HepG2 (cell line): ENCODE data around the gene ANAPC2. TPM values are rescaled to one million over a fixed set of nuclear protein-coding genes. Genes with fewer than 3 reads are reported as not detected.

Experiments
- ATAC-seq: fragments of 200-7000 bp; cut with Tn5 transposase; 3 replicates; pipeline ENCODE4 v1.9.1; 2020; ENCODE audit warnings: mild to moderate bottlenecking, moderate library complexity
- BruUV-seq: library from RNA; stranded (reverse); fragments of 400-500 nt; replicated peaks from 2 replicates; lab custom pipeline; 2021; lab: Mats Ljungman, UMichigan
- CTCF ChIA-PET: fragments of 300-600 bp; formaldehyde crosslinking; extraction: SDS; loops from one replicate; lab custom pipeline; 2021; ENCODE audit warnings: low total read pairs, inconsistent platforms, low intra/inter-chr PET ratio; lab: Yijun Ruan, JAX
- POLR2A ChIA-PET: fragments of 350-600 bp; sonication (Branson Sonifier 250); formaldehyde crosslinking; loops from one replicate; lab custom pipeline; 2020; ENCODE audit warnings: antibody characterized with exemption, inconsistent platforms; lab: Yijun Ruan, JAX
- DNase-seq: peaks from one replicate; pipeline ENCODE4 v3.0.0-alpha.2; 2015; ENCODE audit warnings: low spot score
- FAIRE-seq: peaks from 3 replicates; lab custom pipeline; 2011; peaks lifted over from hg19 to GRCh38; lab: Jason Lieb, UNC
- H2AFZ ChIP-seq: one replicate; pipeline ENCODE4 v1.6.1; 2011; ENCODE audit warnings: low read length, inconsistent platforms
- H3K27ac ChIP-seq: fragments of 300-600 bp; 3 replicates; pipeline ENCODE4 v1.8.0; 2011; ENCODE audit warnings: mixed run types, mild to moderate bottlenecking, mixed read lengths, low read length, inconsistent platforms; ENCODE audit not compliant: insufficient read depth; ENCODE audit errors: extremely low read length
- H3K27me3 ChIP-seq, 2 experiments: fragments of 200-600 bp in 1 of 2; 2 replicates in 1 of 2; 3 replicates in 1 of 2; pipeline versions ENCODE4 v1.6.0 to v1.8.0; 2011; ENCODE audit warnings: low read length in 2 of 2, mild to moderate bottlenecking in 2 of 2, moderate library complexity in 2 of 2, inconsistent platforms in 1 of 2; ENCODE audit not compliant: insufficient read depth in 2 of 2, control insufficient read depth in 1 of 2
- H3K36me3 ChIP-seq, 2 experiments: fragments of 200-600 bp in 1 of 2; replicated peaks in 1 of 2; 2 replicates in 1 of 2; 3 replicates in 1 of 2; pipeline versions ENCODE4 v1.5.1 to v1.8.0; 2011; ENCODE audit warnings: low read length in 2 of 2, inconsistent platforms in 1 of 2; ENCODE audit not compliant: insufficient read depth in 2 of 2, control insufficient read depth in 1 of 2
- H3K4me1 ChIP-seq: 2 replicates; pipeline ENCODE4 v1.5.1; 2012; ENCODE audit warnings: low read length, inconsistent platforms; ENCODE audit not compliant: insufficient read depth
- H3K4me2 ChIP-seq: 2 replicates; pipeline ENCODE4 v1.6.0; 2011; ENCODE audit warnings: low read depth, low read length, inconsistent platforms
- H3K4me3 ChIP-seq, 3 experiments: fragments of 200-600 bp in 1 of 3; sonication (generic), shearing (Covaris generic) in 1 of 3; replicated peaks in 1 of 3; 2 replicates each; pipeline ENCODE4 v1.5.1; 2011 to 2016; ENCODE audit warnings: low read length in 3 of 3, inconsistent platforms in 2 of 3, low read depth in 2 of 3, mild to moderate bottlenecking in 2 of 3, control low read depth in 1 of 3, mixed read lengths in 1 of 3; ENCODE audit not compliant: insufficient read depth in 1 of 3
- H3K79me2 ChIP-seq: one replicate; pipeline ENCODE4 v1.6.1; 2011; ENCODE audit warnings: low read length, inconsistent platforms; ENCODE audit not compliant: insufficient read depth
- H3K9ac ChIP-seq: 2 replicates; pipeline ENCODE4 v1.6.0; 2011; ENCODE audit warnings: mild to moderate bottlenecking, low read depth, low read length, inconsistent platforms; ENCODE audit not compliant: insufficient read depth
- H3K9me3 ChIP-seq: 2 replicates; pipeline ENCODE4 v1.5.1; 2012; ENCODE audit warnings: mild to moderate bottlenecking, low read length
- H4K20me1 ChIP-seq: 2 replicates; pipeline ENCODE4 v1.6.0; 2011; ENCODE audit warnings: inconsistent platforms, mild to moderate bottlenecking, low read length, moderate library complexity; ENCODE audit not compliant: insufficient read depth
- CTCF ChIP-seq: sonication (generic); formaldehyde crosslinking; IDR thresholded peaks from 2 replicates; pipeline ENCODE4 v1.5.0; 2020; ENCODE audit warnings: mild to moderate bottlenecking, missing genetic modification reagents, moderate library complexity
- HNRNPL ChIP-seq: fragments of 200-400 bp; formaldehyde crosslinking; IDR thresholded peaks from 2 replicates; pipeline ENCODE4 v1.6.1; 2017; ENCODE audit warnings: mild to moderate bottlenecking, low read depth, low read length
- NFAT5 ChIP-seq: sonication (generic); formaldehyde crosslinking; IDR thresholded peaks from 2 replicates; pipeline ENCODE4 v1.4.0; 2020; ENCODE audit warnings: missing genetic modification reagents
- SRSF1 ChIP-seq: fragments of 200-400 bp; formaldehyde crosslinking; optimal IDR thresholded peaks from 2 replicates; pipeline ENCODE3; 2017; ENCODE audit warnings: mild to moderate bottlenecking, low read depth, low read length, moderate library complexity
- STAG1 ChIP-seq: sonication (generic); formaldehyde crosslinking; IDR thresholded peaks from 2 replicates; pipeline ENCODE4 v1.4.0; 2020; ENCODE audit warnings: missing genetic modification reagents
- ZBTB4 ChIP-seq: sonication (generic); formaldehyde crosslinking; IDR thresholded peaks from 2 replicates; pipeline ENCODE4 v1.4.0; 2020; ENCODE audit warnings: missing genetic modification reagents, mild to moderate bottlenecking, borderline replicate concordance
- ZNF687 ChIP-seq: sonication (generic); formaldehyde crosslinking; IDR thresholded peaks from 2 replicates; pipeline ENCODE4 v1.5.1; 2020; ENCODE audit warnings: mild to moderate bottlenecking, missing genetic modification reagents, moderate library complexity
- WGBS: methylation state at CpG from one replicate; pipeline ENCODE4 v1.1.6; 2017; ENCODE audit warnings: low lambda C conversion rate; 5-methylcytosine and 5-hydroxymethylcytosine counted together
- in situ Hi-C: cut with HindIII; loops from 2 replicates; pipeline ENCODE4 v1.10.0; 2017; ENCODE audit warnings: low pct_unique_long_range_greater_than_20kb; ENCODE audit not compliant: extremely low pct_ligation_motif_present
- intact Hi-C: fragments of 100-400 bp; cut with micrococcal nuclease; formaldehyde crosslinking; loops from one replicate; pipeline ENCODE4 v1.10.0; 2022; ENCODE audit not compliant: unreplicated experiment
- polyA plus RNA-seq, 8 experiments: library from polyadenylated mRNA; depleted of rRNA in 3 of 8; stranded (reverse) in 7 of 8; unstranded in 1 of 8; fragments of >200 nt; fragmentation: Illumina TruSeq in 4 of 8; extraction: Trizol in 4 of 8; gene quantifications; 2 replicates each; pipeline versions ENCODE4 v1.2.1 to v1.2.3, GENCODE V29; 2011 to 2016; ENCODE audit warnings: low read depth in 4 of 8, missing spikeins in 1 of 8, mixed read lengths in 1 of 8; ENCODE audit not compliant: insufficient read depth in 1 of 8
- total RNA-seq, 5 experiments: library from RNA; depleted of rRNA; stranded (reverse); fragments of >200 nt; fragmentation: Illumina TruSeq; extraction: Trizol; gene quantifications; 2 replicates each; pipeline ENCODE4 v1.2.3, GENCODE V29; 2016; ENCODE audit warnings: low read depth in 1 of 5

ANAPC2 gene
- total and polyA plus RNA-seq, 2 of the 13 experiments (the other 11 are each of a cell fraction or from before 2014, with no cell fraction given), result 12.3 to 15.4 TPM

GRCh38 chr9:137213160-137214060 is 25.1 kb upstream of the ANAPC2 start:
- Histone ChIP-seq H2AFZ (no peak overlapping the region), H3K27me3 (no peaks in the 10 kb centered on the region), H3K79me2 (peaks cover under 1% of the 10 kb centered on the region), H3K9ac (no peak overlapping the region), H3K4me1 (peaks cover 16% of the 10 kb centered on the region), H3K4me2 (no peak overlapping the region), H4K20me1 (no peaks in the 10 kb centered on the region), H3K27ac (no peak overlapping the region), H3K9me3 (no peaks in the 10 kb centered on the region), H3K36me3 (no peaks in the 10 kb centered on the region; a peak in 1 of 5 replicates), H3K4me3 (no peak overlapping the region)
- no peak for ATAC-seq
- intact Hi-C loops (no loop called here), in situ Hi-C loops (no loop called here)
- BruUV-seq, result no TSS peak
- POLR2A ChIA-PET, result no interaction called here
- CTCF ChIA-PET, result no interaction called here
- no peak for DNase-seq
- FAIRE-seq, result no peak
- 95% methylated on average over 28 of the region's 49 CpGs for WGBS
- TF ChIP-seq HNRNPL (0 out of 2 replicates have a peak, but pooled peaks have one; percentile 61), NFAT5 (CRISPR knock-in tag) (no peak), SRSF1 (no peak), ZNF687 (CRISPR knock-in tag) (peak; percentile 30), CTCF (CRISPR knock-in tag) (peak; percentile 60), ZBTB4 (CRISPR knock-in tag) (0 out of 2 replicates have a peak, but pooled peaks have one; percentile 49), STAG1 (CRISPR knock-in tag) (peak; percentile 57)
